ENCODE data around the gene DNAJB4.

DNA sequence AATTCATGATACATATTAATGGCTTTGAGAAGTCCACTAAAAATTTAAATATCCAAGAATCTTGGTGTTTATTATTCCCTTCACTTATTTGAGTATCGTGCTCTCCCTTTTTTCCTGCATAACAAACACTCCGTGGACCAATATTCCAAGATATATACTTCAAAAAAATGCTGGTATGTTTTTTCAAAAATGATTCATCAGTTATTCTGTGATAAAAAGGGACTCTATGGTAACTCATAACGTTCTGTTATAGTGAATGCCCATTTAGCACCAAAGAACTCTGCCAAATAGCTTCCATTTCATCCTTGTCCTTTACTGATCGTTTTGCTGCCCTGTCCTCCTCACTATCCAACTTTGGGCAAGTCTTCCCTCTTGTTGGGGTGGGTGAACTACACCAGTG lies 53.9 kb downstream of the DNAJB4 start:
- TF ChIP-seq POLR2A (IDR thresholded peaks at IDR 0.05; ENCODE audit: control extremely low read depth in 1 of 2, low read depth in 2 of 2, low read length in 2 of 2), result no peak
- TF ChIP-seq RAD21 (IDR thresholded peaks at IDR 0.05 in 1 of 2, conservative IDR thresholded peaks at IDR 0.05 in 1 of 2; ENCODE audit: low read depth in 2 of 2, low read length in 2 of 2), result no peak
- TF ChIP-seq CTCF (IDR thresholded peaks at IDR 0.05; ENCODE audit: control extremely low read depth in 1 of 3, insufficient read depth in 1 of 3, low read depth in 1 of 3, low read length in 3 of 3), result no peak
- no peak for TF ChIP-seq SIN3A (conservative IDR thresholded peaks at IDR 0.05 in 1 of 2, IDR thresholded peaks at IDR 0.05 in 1 of 2; ENCODE audit: low read depth in 1 of 2, low read length in 2 of 2)
- TF ChIP-seq TBP (IDR thresholded peaks at IDR 0.05; ENCODE audit: low read depth, low read length), result no peak
- no peak for TF ChIP-seq BRCA1 (IDR thresholded peaks at IDR 0.05; ENCODE audit: low read depth, low read length)
- TF ChIP-seq YY1 (IDR thresholded peaks at IDR 0.05; ENCODE audit: low read depth, low read length), result no peak
- no peak for TF ChIP-seq E2F6 (IDR thresholded peaks at IDR 0.05)
- TF ChIP-seq CREB1 (IDR thresholded peaks at IDR 0.05), result no peak
- no peak for TF ChIP-seq NRF1 (IDR thresholded peaks at IDR 0.05; ENCODE audit: low read depth, low read length)
- TF ChIP-seq, protein P1, sequence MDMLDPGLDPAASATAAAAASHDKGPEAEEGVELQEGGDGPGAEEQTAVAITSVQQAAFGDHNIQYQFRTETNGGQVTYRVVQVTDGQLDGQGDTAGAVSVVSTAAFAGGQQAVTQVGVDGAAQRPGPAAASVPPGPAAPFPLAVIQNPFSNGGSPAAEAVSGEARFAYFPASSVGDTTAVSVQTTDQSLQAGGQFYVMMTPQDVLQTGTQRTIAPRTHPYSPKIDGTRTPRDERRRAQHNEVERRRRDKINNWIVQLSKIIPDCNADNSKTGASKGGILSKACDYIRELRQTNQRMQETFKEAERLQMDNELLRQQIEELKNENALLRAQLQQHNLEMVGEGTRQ (IDR thresholded peaks at IDR 0.05; ENCODE audit: low read length), result no peak
- TF ChIP-seq ZNF274 (IDR thresholded peaks at IDR 0.05; ENCODE audit: borderline replicate concordance, extremely low read depth, low read length), result no peak
